Activated CD8-positive, alpha-beta memory T cell treated with anti-CD3 and anti-CD28 coated beads, Interleukin-2, amount 50 U/mL, for 1 hour (primary cell): Measurements from ENCODE around the gene NRP2.

Experiments
- DNase-seq: peaks from one replicate; pipeline ENCODE4 v3.0.0-alpha.2; 2020; ENCODE audit errors: extremely low read depth

NRP2 gene, protein sequence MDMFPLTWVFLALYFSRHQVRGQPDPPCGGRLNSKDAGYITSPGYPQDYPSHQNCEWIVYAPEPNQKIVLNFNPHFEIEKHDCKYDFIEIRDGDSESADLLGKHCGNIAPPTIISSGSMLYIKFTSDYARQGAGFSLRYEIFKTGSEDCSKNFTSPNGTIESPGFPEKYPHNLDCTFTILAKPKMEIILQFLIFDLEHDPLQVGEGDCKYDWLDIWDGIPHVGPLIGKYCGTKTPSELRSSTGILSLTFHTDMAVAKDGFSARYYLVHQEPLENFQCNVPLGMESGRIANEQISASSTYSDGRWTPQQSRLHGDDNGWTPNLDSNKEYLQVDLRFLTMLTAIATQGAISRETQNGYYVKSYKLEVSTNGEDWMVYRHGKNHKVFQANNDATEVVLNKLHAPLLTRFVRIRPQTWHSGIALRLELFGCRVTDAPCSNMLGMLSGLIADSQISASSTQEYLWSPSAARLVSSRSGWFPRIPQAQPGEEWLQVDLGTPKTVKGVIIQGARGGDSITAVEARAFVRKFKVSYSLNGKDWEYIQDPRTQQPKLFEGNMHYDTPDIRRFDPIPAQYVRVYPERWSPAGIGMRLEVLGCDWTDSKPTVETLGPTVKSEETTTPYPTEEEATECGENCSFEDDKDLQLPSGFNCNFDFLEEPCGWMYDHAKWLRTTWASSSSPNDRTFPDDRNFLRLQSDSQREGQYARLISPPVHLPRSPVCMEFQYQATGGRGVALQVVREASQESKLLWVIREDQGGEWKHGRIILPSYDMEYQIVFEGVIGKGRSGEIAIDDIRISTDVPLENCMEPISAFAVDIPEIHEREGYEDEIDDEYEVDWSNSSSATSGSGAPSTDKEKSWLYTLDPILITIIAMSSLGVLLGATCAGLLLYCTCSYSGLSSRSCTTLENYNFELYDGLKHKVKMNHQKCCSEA

DNA sequence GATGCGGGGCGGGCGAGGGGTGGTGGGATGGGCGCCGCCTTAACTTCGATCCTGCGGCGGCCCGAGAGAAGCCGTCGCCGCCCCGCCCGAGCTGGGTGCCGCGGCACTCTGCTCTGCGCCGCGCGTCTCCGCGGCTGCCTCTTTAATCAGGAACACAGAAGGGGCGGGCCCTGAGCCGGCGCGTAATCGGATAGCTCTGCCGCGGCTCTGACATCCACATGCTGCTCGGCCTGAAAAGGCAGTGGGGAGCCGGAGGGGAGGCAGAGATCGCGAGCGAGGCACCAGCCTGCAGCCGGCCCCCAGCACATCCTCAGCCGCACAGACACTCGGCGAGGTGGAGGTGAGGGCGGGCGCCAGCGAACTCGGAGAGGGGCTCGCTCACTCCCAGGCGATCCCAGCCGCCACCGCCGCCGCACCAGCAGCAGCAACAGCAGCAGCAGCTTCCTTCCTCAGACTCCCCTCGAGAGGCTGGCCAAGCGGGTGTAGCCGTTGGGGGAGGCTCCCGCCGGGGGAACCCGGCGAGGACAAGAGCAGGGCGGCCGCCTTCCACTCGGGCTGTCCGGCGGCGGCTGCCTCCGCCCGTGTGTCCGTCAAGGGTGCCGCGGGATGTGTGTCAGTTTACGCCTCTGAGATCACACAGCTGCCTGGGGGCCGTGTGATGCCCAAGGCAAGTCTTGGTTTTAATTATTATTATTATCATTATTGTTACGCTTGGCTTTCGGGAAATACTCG is at the start of gene NRP2:
Gene NRP2 (plus strand): TSS at position 263 of the 732 bp plus-strand sequence. CDS start 790 bp downstream, outside the sequence.
- no peak for DNase-seq

DNA sequence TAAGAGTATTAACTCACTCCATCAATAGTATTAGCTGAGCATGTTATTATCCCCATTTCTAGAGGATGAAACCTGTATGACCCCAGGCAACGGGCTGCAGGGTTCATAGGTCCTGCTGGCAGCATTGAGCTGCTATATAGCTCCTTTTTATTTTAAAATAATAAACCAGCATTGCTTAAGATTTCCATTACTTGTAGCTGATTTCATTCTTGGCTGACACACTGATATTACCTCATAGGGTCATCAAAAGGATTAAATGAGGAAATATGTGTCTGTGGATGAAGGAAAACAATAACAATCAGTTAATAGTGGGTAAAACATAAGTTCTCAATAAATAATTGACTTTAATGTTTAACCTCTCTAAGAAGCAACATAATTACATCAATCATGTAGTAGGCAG is 48.3 kb upstream of the NRP2 start:
- no peak for DNase-seq

DNA sequence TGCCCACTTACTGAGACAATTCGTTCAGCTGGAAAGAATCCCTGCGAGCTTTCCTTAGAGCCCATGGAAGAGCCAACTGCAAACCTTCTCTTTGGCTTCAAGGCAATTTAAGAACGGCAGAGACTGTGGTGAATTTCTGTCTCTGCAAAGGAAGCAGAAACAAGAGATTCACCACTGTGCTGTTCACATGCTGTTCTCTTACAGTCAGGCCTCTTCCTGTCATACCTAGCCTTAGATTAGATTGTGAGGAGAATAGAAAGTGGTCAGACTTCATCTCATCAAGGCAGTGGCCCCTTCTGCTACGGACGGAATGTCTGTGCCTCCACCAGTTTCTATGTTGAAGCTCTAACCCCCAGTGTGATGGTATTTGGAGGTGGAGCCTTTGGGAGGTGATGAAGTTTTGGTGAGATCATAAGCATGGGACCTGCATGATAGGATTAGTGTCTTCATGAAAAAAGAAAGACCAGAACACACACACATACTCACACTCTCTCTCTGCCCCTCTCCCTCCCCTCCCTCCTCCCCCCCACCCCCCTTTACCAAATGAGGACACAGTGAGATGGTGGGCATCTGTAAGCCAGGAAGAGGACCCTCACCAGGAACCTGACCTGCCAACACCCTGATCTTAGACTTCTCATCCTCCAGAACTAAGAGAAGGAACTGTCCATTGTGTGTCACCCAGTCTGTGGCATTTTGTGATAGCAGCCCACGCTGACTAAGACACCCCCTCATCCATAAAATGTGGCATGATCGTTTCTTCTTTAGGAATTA is 45.6 kb upstream of the NRP2 start:
- no peak for DNase-seq

DNA sequence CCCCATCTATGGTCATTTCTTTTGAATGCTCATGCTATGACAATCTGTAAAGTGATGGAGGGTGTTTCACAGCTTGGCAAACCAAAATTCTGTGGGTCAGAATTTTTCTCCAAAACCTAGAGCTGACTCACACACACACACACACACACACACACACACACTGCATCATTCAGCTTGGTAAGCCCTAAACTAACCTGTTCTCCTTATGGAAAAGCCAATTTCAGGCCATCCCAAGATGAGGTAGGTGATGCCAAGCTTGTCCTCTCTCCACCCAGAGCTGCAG is 45.0 kb upstream of the NRP2 start:
- DNase-seq: no peak

DNA sequence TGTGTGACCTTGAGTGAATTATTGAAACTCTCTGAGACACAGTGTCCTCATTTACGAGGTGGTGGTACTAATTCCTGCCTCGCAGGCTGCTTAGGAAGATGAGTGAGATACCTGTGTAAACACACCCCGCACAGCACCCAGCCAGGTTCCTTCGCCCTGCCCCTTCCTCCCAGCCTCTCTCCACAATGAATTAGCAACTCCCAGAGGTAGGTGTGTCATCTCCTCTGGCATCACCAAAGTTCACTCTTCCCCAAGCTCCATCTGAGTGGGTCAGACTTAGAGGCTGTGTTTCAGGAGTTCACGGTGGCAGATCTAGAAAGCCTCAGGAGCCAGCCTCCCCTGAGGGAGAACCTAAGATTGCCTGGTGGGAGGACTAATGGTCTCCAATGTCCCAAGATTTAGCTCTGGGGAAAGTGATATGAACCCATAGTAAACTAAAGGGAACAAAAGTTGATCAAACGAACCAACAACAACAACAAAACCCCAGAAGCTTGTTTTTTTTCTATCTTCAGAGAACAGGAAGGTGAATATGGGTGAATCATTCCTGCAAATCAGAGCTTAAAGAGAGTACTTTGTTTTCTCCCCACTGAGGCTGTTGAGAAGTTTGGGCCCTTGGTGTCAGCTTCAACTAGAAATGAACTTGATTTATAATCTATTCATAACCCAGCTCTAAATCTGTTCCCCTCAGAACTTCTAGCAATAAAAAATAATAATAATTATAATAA is 44.4 kb upstream of the NRP2 start:
- no peak for DNase-seq

DNA sequence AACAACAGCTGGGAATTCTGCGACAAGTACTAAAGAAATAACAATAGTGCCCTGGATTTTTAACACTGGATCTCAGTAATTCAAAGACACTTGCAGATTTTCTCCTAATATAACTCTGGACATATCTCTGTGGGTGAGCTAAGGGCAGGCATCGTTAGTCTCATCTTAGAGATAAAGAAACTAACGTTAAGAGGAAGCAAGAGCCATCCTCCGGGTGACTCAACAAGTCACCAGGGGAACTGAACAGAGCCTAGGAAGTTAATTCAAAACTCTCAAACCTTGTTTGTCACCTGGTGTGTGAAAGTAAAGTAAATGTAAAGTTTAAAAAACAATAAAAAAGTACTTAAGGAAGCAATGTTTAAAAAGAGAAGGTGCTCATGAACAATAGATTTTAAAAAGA is 41.6 kb upstream of the NRP2 start:
- DNase-seq: no peak

DNA sequence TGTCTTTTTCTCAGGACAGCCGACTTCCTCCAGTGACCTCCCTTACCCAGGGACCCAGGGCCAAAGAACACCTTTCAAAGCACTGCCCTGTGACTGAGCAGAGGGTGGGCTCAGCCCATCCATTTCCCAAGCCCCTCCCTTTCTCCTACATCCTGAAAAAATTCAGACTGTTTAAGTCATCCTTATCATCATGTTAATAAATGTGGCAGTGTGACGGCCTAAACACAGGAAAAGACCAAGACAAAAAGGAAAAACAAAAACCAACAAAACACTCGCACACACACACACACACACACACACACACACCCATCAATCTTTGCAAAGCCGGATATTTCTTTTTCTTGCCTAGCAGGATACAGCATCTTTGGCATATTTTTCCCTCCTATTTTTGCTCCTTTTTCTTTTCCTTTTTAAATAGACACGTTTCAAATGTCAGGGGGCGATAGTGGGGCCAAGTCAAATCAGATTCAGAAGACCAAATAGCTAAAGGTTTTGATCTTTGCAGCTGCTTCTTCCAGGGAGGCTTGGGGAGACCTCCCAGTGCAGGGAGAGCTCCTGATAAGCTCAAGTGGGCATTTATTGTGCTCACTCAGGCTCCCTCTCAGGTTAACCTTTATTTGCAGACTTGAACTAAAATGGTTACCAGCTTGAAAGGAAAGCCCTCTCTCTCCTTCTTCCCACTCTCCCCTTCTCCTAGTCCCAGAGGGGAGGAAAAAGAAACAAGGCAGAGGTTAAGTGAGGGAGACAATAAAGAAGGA is 39.5 kb upstream of the NRP2 start:
- no peak for DNase-seq

DNA sequence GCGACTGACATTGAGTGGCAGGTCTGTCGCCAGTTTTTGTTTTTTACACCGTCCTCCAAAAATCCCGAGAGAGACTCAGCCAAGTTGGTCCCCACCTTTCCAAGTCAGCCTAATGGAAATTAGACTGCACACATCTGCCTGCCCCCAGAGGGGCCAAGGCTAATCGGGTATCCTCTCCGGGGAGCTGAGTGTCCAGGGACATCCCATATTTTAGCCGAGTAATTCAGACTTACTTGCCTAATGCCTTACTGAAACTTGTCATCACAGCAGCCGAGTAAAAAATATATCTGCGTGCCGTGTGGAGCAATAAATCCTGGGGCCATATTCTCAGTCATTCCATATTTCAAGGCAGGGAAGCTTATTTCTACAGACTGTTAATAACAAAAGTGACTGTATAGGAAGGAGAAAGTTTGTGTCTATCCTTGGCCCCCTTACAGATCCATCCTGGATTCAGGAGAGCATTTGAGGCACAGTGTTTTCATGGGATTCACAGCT is 38.9 kb upstream of the NRP2 start:
- no peak for DNase-seq

DNA sequence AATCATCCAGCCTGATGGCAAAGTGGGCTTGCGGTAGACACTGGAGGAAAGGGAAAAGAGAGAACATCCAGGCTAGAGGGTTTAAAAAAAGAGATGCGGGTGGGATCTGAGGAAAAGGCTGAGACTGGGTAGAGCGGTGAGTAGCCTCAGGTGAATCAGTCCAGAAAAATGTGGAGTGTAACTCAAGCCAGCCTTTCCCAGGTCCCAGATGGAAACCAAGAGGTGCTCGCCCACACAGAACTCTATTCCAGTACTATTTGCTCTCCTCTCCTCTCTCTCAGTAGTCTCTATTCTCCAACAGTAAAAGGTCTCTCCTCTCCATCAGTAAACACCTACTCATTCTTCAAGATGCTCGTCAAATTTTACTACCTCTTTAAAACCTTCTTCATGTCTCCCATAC is 38.3 kb upstream of the NRP2 start:
- DNase-seq: no peak

DNA sequence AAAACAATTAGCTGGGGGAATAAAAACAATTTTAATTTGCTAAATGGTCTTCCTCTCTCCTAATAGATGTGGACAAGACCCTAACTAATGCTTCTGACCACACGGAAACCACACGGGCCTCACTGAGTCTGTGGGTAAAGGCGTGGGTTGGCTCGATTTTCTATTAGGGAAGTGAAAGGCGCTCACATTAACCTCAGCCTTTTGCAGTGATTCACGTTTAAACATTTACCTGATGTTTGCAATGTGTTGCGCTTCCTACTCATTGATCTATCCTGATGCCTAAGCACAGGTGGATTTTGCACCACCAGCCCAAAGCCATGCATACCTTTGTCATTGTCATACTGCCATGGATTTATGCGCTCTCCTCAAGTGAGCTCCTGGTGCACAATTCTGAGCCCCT is 35.6 kb upstream of the NRP2 start:
- DNase-seq: no peak

DNA sequence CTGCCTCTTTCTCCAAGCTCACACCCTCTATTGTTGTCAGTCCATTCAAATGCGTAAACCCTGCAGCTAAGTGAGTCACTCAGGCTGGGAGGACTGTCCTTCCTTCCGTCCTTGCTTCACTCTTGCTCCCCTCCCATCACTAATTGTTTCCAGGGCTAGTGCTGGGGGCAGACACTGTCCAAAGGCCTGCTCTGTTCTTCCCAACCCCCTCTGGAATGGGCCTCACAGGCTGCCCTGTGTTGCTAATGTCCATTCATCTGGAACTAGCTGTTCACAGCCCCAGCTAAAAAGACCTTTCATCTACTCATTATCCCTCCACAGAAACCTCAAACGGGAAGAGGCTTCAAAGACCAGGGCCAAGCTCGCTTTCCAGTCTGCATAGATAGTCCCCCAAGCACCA is 31.9 kb upstream of the NRP2 start:
- no peak for DNase-seq

DNA sequence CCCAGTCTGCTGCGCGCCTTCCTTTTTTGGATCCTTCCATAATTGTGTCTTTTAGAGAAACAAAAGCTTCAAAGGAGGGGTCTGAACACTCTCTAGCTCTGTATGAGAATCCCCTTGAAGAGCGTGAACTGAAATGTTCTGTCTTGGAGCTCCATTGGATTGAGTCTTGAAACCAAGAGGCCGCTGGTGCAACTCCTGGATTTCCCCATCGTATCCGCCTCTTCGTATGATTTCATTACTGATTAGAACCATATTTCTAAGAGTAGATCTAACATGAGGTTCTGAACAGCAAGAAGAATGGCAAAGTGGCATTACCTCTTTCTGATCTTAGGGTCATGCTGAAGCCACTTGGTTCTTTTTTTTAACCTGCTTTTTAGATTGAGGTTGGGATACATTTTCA is 31.4 kb upstream of the NRP2 start:
- DNase-seq: no peak

DNA sequence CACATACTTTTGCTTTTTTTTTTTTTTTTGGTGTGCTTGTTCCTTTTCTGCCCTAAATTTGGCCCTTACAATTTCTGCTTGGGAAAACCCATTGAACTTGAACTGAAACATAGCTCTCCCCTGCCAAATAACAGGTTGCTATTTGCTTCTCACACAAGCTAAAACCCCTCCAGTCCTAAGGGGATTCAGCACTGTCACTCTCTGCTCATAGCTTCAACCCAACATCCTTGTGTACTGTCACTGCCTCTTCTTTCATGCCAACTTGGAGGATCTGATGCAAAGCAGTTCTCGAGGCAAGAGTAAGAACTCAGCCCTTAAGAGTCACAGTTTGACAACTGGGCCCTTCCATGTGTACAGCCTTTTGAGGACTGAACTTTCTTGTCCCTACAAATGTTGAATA is 30.6 kb upstream of the NRP2 start:
- DNase-seq: no peak

DNA sequence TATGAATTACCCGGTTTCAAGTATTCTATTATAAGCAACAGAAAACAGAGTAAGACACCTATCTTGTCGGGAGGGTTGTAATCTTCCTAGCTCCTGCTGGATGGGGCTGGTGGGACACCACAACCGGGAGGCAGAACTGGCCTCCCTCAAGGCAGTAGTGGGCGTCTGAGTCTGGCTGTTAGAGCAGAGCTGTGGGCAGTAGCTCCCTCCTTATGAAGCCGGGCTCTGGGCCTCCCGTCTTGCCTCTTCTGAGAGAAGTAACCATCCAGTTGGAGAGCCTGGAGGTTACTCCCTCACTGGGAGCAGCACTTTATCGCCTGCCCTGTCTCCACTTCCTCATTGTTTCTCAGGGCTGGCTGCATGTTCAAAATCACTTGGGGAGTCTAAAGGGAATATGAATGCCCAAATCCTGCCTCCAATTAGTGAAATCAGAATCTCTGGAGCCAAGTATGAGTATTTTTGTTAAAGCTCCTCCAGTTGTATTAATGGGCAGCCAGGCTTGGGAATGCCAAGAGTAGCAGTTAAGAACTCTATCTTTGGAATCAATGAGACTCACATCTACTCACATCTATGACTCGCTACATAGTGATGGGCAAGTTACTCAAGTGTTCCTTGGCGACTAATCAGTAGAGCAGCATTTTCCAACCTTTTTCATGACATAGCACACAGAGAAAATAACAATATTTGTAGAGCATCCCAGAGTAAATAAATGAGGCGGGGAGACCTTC is 27.3 kb upstream of the NRP2 start:
- no peak for DNase-seq

DNA sequence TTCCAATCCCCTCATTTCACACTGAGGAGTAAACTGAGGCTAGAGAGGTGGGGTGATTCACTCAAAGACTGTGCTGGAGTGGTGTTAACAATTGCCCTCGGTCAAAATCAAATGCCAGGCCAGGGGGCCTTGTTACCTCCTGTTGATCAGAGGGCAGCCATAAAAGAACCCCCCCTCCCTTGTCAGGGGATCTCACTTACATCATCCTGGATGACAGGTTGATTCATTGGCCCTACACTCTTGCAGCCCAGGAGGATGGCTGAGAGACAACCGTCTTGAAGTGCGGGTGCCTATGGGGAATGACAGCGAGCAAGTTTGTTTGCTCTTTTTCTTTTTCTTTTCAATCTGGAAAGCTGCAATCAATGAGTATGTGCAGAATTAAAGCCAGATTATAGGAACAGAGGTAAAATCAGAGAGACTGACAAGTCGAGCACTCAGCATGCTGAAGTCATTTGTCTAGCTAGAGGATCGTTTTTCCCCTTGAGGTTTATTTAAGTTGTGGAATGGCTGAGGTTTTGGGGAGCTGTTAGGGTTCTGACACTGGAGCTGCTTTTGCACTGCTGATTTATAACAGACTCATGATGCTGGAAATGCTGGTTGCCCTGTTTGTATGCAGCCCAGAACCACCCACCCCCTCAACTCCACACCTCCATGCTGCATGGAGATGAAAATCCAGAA is 26.4 kb upstream of the NRP2 start:
- DNase-seq: no peak

DNA sequence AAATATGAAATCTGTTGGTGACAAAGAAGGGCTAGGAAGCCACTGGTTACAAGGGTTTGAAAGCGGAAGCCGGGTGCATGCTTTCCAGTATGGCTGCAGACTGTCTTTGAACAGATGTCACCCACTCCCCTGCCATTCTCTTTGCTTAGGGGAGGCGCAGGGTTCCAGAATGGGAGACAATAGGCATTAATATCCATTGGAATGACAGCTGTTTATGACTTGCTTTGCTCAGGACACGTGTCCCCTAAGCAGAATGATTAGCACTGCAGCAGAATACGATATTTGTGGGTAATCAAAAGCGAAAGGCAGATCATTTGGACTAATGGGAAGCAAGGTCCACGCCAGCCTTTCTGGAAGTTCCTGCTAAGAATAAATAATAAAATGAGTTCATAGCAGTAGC is 25.8 kb upstream of the NRP2 start:
- DNase-seq: no peak

DNA sequence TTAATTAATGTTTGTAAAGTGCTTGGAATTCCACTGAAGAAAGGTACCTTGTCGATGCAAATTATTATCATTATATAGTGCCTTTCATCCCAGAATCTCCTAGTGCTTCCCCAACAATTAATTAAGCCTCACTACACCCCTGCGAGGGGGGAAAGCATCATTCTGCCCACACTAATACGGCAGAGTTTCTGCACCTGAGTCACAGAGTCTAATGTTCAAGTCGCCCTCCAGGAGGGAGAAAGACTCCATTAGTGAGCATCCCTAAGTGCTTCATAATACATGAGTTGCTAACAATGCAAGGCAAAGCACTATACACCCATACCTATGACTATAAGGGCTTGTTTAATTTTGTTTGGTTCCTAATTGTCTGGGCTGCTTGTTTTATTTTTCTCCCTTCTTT is 25.4 kb upstream of the NRP2 start:
- DNase-seq: no peak

DNA sequence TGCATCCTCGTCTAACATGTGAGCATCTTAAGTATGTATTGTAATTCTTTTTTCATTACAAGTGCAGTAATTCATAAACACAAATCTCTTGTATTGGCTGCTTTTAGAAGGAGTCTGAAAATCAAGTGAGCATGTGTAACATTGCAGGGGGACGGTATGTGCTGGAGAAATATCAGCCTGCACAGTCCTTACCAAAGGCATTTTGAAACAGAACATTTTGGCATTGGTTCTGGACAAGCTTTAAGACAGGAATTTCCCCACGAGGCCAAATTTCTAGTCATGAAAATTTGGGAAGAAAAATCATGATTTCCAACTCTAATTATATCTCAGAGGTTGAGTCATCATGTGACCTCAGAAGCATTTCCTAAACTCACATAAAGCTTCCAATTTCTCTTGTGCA is 24.7 kb upstream of the NRP2 start:
- no peak for DNase-seq

DNA sequence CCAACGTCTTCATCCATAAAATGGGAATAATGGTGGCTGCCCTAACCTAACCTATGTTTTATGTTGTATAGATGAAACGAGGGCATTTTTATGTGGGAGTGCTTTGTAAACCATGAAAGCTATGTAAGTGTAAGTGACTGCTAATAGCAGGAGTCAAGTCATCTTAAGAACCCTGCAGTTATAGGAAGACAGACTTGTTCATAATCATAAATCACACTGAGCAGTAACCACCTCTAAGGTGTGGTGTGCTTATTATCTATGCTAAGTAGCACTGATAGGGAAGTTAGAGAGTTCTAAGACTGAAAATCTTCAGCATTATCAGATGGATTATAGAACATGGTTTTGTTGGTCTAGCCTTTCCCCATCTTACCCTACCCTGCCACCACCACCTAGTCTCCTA is 24.2 kb upstream of the NRP2 start:
- no peak for DNase-seq
